ENCODE data around the gene SLCO1A2. TPM values are rescaled to one million over a fixed set of nuclear protein-coding genes. Genes with fewer than 3 reads are reported as not detected.
"Not testable (repeated sequence)": the region's sequence is repeated elsewhere in the genome, so short reads cannot be mapped to it uniquely, and the experiment has no call there.

SLCO1A2 gene
- total and polyA plus RNA-seq, 2 donors (not counting 3 experiments of a cell fraction or from before 2014, with no cell fraction given): not detected

GRCh38 chr12:21381320-21381719 lies 46.6 kb upstream of the SLCO1A2 start:
- DNase-seq (ENCODE audit: low read depth, low spot score); H3K9me1 ChIP-seq (replicated peaks; ENCODE audit: control insufficient read depth, extremely low read depth, insufficient read depth, low read length); H3K79me2 ChIP-seq (ENCODE audit: control insufficient read depth, insufficient read depth, low read length); H3K4me2 ChIP-seq (ENCODE audit: insufficient read depth, low read length); H3K4me1 ChIP-seq (ENCODE audit: control insufficient read depth, extremely low read depth, insufficient read depth, low read length); H3K27me3 ChIP-seq (ENCODE audit: control insufficient read depth in 2 of 2, insufficient read depth in 2 of 2, low read length in 2 of 2); dilution Hi-C loops (cut with MboI; ENCODE audit: extremely low pct_ligation_motif_present, low sequenced_read_pairs); CTCF ChIA-PET; POLR2A ChIA-PET; H3K36me3 ChIP-seq (ENCODE audit: control insufficient read depth in 2 of 2, extremely low read depth in 1 of 2, insufficient read depth in 2 of 2, low read length in 2 of 2); intact Hi-C loops (cut with micrococcal nuclease); H3K27ac ChIP-seq (ENCODE audit: insufficient read depth, low read depth, low read length); BruUV-seq (replicated peaks); FAIRE-seq; H3K9me3 ChIP-seq (replicated peaks; ENCODE audit: control insufficient read depth, insufficient read depth, low read length); H3K9ac ChIP-seq (replicated peaks; ENCODE audit: extremely low read depth, insufficient read depth, low read length); H4K20me1 ChIP-seq (replicated peaks; ENCODE audit: control insufficient read depth, extremely low read depth, insufficient read depth, low read length); H2AFZ ChIP-seq (ENCODE audit: low read depth, low read length); H3K4me3 ChIP-seq (replicated peaks in 1 of 3; ENCODE audit: insufficient read depth in 1 of 3, low read depth in 1 of 3, low read length in 3 of 3): not testable (repeated sequence)

- Histone ChIP-seq H3K9me1 (replicated peaks; ENCODE audit: control insufficient read depth, extremely low read depth, insufficient read depth, low read length) (no peaks in the 10 kb centered on the region), H4K20me1 (replicated peaks; ENCODE audit: control insufficient read depth, extremely low read depth, insufficient read depth, low read length) (no peaks in the 10 kb centered on the region), H3K4me3 (replicated peaks in 1 of 3; ENCODE audit: insufficient read depth in 1 of 3, low read depth in 1 of 3, low read length in 3 of 3) (no peak overlapping the region), H3K4me2 (ENCODE audit: insufficient read depth, low read length) (no peak overlapping the region), H3K9ac (replicated peaks; ENCODE audit: extremely low read depth, insufficient read depth, low read length) (no peak overlapping the region), H3K79me2 (ENCODE audit: control insufficient read depth, insufficient read depth, low read length) (no peaks in the 10 kb centered on the region), H3K9me3 (replicated peaks; ENCODE audit: control insufficient read depth, insufficient read depth, low read length) (no peaks in the 10 kb centered on the region), H3K27me3 (ENCODE audit: control insufficient read depth in 2 of 2, insufficient read depth in 2 of 2, low read length in 2 of 2) (no peaks in the 10 kb centered on the region), H3K4me1 (ENCODE audit: control insufficient read depth, extremely low read depth, insufficient read depth, low read length) (no peaks in the 10 kb centered on the region), H3K36me3 (ENCODE audit: control insufficient read depth in 2 of 2, extremely low read depth in 1 of 2, insufficient read depth in 2 of 2, low read length in 2 of 2) (no peaks in the 10 kb centered on the region), H2AFZ (ENCODE audit: low read depth, low read length) (no peak overlapping the region), H3K27ac (ENCODE audit: insufficient read depth, low read depth, low read length) (no peak overlapping the region)
- no peak for FAIRE-seq
- dilution Hi-C loops (cut with MboI; ENCODE audit: extremely low pct_ligation_motif_present, low sequenced_read_pairs): no loop called here
- no TSS peak for BruUV-seq (replicated peaks)
- CTCF ChIA-PET: no interaction called here
- no peak for DNase-seq (ENCODE audit: low read depth, low spot score)
- TF ChIP-seq CTCF (IDR thresholded peaks at IDR 0.05; ENCODE audit: extremely low read depth in 1 of 2, insufficient read depth in 1 of 2, low read depth in 1 of 2, low read length in 2 of 2): no peak
- TF ChIP-seq MAX (IDR thresholded peaks at IDR 0.05; ENCODE audit: insufficient read depth, insufficient read length): no peak
- TF ChIP-seq POLR2A (IDR thresholded peaks at IDR 0.05; ENCODE audit: low read depth, low read length): no peak
- TF ChIP-seq POLR2AphosphoS5 (IDR thresholded peaks at IDR 0.05; ENCODE audit: insufficient read depth, low read depth, low read length): no peak
- no peak for TF ChIP-seq FOS (IDR thresholded peaks at IDR 0.05; ENCODE audit: borderline replicate concordance, insufficient read depth, low read length)
- TF ChIP-seq MYC (IDR thresholded peaks at IDR 0.05; ENCODE audit: low read depth, low read length): no peak
- no peak for TF ChIP-seq EZH2 (IDR thresholded peaks at IDR 0.05; ENCODE audit: borderline replicate concordance, low read depth, low read length, severe bottlenecking)
- no peak for TF ChIP-seq JUN (IDR thresholded peaks at IDR 0.05; ENCODE audit: borderline replicate concordance, insufficient read depth, insufficient read length, low read depth)
- no peak for TF ChIP-seq GATA2 (IDR thresholded peaks at IDR 0.05; ENCODE audit: insufficient read depth, insufficient read length, low read depth, low read length)
- POLR2A ChIA-PET: no interaction called here
- intact Hi-C loops (cut with micrococcal nuclease): no loop called here
These were observed 44.5 kb upstream of the SLCO1A2 start for GRCh38 chr12:21379218-21379617.

Measured in endothelial cell of umbilical vein (primary cell).